Endothelial cell of coronary artery (primary cell): Measurements from ENCODE around the gene SPEM3. TPM values are rescaled to one million over a fixed set of nuclear protein-coding genes. Genes with fewer than 3 reads are reported as not detected.

ENCODE experiments used
- total RNA-seq: library from RNA; depleted of rRNA; stranded (reverse); fragments of >200 nt; gene quantifications from 2 replicates; pipeline ENCODE4 v1.2.3, GENCODE V29; 2014

SPEM3 gene
- total RNA-seq = not detected in 2 replicates

GRCh38 chr17:7428557-7428956, at the start of gene SPEM3:
TSS of gene SPEM3 (plus strand) at chr17:7428857. CDS start at chr17:7428903, 46 bp downstream.

GRCh38 chr17:7380855-7381683, 47.6 kb upstream of the SPEM3 start, which contains the start of gene TNK1:
TSS of gene TNK1 (plus strand) at chr17:7381089. CDS start at chr17:7382927, 1,838 bp downstream.

DNA sequence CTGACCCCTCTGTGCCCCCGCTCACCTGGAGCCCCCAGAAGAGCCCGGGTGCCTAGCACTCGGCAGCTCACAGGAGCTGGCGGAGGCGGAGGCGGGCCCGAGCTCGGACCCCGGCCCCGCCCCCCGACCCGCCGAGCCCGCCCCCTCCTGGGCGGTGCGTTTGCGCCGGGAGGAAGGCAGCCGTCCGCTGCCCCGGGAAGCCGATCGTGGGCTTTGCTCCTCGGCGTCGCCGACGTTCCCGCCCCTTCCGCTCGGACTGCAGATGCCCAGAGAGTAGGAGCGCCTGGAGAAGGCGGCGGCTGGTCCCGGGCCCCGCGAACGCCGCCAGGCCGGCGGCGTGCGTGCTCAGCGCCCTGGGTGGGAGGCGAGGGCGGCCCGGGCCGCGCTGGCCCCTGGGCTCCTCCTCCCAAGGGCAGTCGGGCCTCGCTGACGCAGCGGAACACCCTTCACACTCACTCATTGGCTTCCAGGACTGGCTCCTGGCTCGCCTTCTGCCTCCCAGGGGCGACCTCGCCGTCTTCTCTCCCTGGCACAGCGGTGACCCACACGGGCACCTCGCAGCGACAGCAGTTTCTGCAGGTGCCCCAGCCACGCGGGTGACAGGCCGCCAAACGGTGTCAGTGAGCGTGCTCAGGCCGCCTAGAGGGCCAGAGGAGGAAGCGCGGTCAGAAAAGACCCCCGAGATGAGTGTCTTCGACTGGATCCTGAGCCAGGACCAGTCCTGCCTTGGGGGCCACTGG, 34.0 kb upstream of the SPEM3 start, which contains the start of gene PLSCR3:
TSS of gene PLSCR3 (minus strand) at position 74 of the 740 bp plus-strand sequence. CDS start 415 bp downstream, outside the sequence.

GRCh38 chr17:7403977-7404736, 24.5 kb upstream of the SPEM3 start, which contains the start of gene TMEM256:
TSS of gene TMEM256 (minus strand) at chr17:7404097. CDS start at chr17:7404084, 13 bp downstream.

GRCh38 chr17:7407485-7408251, 21.0 kb upstream of the SPEM3 start, which contains the start of gene NLGN2:
TSS of gene NLGN2 (plus strand) at chr17:7407845. CDS start at chr17:7408256, 411 bp downstream.

GRCh38 chr17:7419819-7420610, 8.6 kb upstream of the SPEM3 start, which contains the start of gene SPEM1:
TSS of gene SPEM1 (plus strand) at chr17:7420324. CDS start at chr17:7420385, 61 bp downstream.

GRCh38 chr17:7425316-7425715, 3.3 kb upstream of the SPEM3 start, which contains the start of gene SPEM2:
TSS of gene SPEM2 (plus strand) at chr17:7425616. CDS start at chr17:7425689, 73 bp downstream.

DNA sequence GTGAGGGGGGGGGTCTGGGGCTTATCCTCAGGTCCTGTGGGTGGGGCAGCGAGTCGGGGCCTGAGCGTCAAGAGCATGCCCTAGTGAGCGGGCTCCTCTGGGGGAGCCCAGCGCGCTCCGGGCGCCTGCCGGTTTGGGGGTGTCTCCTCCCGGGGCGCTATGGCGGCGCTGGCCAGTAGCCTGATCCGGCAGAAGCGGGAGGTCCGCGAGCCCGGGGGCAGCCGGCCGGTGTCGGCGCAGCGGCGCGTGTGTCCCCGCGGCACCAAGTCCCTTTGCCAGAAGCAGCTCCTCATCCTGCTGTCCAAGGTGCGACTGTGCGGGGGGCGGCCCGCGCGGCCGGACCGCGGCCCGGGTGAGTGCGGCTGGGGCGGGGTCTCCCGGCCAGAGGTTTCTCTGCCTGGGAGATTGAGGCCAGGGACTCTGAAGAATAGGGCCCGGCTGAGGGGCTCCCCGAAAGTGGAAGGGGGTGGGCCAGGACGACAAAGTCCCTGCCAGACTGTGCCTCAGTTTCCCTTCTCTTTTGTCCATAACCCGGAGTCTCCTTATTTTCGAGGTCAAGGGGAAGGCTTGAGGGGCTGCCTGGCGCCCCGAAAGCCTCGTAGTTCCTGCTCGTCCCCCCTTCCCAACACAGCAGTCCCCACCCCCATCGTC, 10.9 kb downstream of the SPEM3 start, which contains the start of gene FGF11:
TSS of gene FGF11 (plus strand) at position 51 of the 651 bp plus-strand sequence. CDS start at position 160, 109 bp downstream.

GRCh38 chr17:7444682-7445618, 16.3 kb downstream of the SPEM3 start, which contains the start of gene CHRNB1:
TSS of gene CHRNB1 (plus strand) at chr17:7445061. CDS start at chr17:7445128, 67 bp downstream.

DNA sequence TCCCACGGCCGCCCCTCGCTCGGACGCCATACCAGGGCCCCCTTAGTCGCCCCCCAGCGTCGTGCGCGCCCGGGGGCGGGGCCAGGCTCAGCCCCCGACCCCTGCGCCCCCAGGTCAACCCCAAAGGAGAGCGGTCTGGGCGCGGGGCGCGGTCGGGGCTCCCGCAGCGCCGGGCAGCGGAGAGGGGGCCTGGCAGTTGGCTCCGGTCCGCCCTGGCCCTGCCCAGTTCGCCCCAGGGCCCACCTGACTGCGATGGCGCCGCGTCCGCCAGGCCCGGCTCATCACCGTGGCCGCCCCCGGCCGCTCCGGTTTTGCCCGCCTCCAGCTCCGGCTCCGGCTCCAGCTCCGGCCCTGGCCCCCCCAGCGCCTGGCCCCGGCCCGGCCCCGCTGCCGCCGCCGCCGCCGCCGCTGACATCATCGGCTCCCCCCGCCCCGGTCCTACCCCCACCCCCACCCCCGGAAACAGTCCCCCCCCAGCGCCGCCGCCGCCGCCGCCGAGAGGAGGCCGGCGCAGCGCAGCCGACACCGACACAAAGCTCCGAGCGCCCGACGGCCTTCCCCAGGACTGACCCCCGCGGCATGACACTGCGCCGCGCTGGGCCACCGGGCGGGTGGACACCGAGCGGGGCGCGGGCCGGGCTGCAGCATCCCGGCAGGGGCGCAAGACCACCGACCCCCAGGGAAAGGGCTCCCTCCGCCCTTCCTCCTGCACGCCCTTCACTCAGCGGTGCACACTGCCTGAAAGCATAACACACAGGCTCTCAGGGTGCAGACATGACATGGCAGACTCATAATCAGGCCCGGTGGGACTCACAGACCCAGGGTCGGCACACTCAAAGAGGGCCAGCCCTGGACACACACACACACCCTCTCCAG, 50.8 kb downstream of the SPEM3 start, which contains the start of gene ZBTB4:
TSS of gene ZBTB4 (minus strand) at position 419 of the 876 bp plus-strand sequence. CDS start 12,830 bp downstream, outside the sequence.

GRCh38 chr17:7481275-7481674, 52.6 kb downstream of the SPEM3 start, which contains the start of gene SLC35G6:
TSS of gene SLC35G6 (plus strand) at chr17:7481446. CDS start at chr17:7481517, 71 bp downstream.

Other genes starting within 250 kb of the SPEM3 start
- 9.2 TPM in 2 replicates for gene ASGR1, start 249.5 kb upstream of the SPEM3 start, total RNA-seq
- gene DLG4, start 209.0 kb upstream of the SPEM3 start, total RNA-seq = 10.3 and 23.2 TPM in 2 replicates
- 192 and 322 TPM in 2 replicates for gene ACADVL, start 208.9 kb upstream of the SPEM3 start, total RNA-seq
- 37.3 and 41.1 TPM in 2 replicates for gene DVL2, start 194.3 kb upstream of the SPEM3 start, total RNA-seq
- 37.7 and 45.1 TPM in 2 replicates for gene PHF23, start 189.4 kb upstream of the SPEM3 start, total RNA-seq
- 92.4 and 120 TPM in 2 replicates for gene GABARAP, start 186.4 kb upstream of the SPEM3 start, total RNA-seq
- 19.3 and 39.2 TPM in 2 replicates for gene CTDNEP1, start 177.1 kb upstream of the SPEM3 start, total RNA-seq
- 30.2 and 31.5 TPM in 2 replicates for gene ELP5, start 176.6 kb upstream of the SPEM3 start, total RNA-seq
- gene CLDN7, start 166.4 kb upstream of the SPEM3 start, total RNA-seq = 13.4 and 15.9 TPM in 2 replicates
- gene SLC2A4, start 147.1 kb upstream of the SPEM3 start, total RNA-seq = under 0.01 TPM in 2 replicates
- gene YBX2, start 134.2 kb upstream of the SPEM3 start, total RNA-seq = not detected in 2 replicates
- gene EIF5A, start 121.2 kb upstream of the SPEM3 start, total RNA-seq = 734 and 935 TPM in 2 replicates
- gene GPS2, start 113.5 kb upstream of the SPEM3 start, total RNA-seq = 26.1 and 27.3 TPM in 2 replicates
- gene NEURL4, start 99.5 kb upstream of the SPEM3 start, total RNA-seq = 16.6 and 24.9 TPM in 2 replicates
- 0.45 and 0.66 TPM in 2 replicates for gene ACAP1, start 92.3 kb upstream of the SPEM3 start, total RNA-seq
- gene KCTD11, start 76.7 kb upstream of the SPEM3 start, total RNA-seq = 2.2 and 3.6 TPM in 2 replicates
- not detected in 2 replicates for gene TMEM95, start 73.7 kb upstream of the SPEM3 start, total RNA-seq
- under 0.01 and 0.28 TPM in 2 replicates for gene TNK1, start 47.8 kb upstream of the SPEM3 start, total RNA-seq
- 16.8 and 23.6 TPM in 2 replicates for gene PLSCR3, start 34.3 kb upstream of the SPEM3 start, total RNA-seq
- gene TMEM256, start 24.8 kb upstream of the SPEM3 start, total RNA-seq = 86.7 and 102 TPM in 2 replicates
- gene NLGN2, start 21.0 kb upstream of the SPEM3 start, total RNA-seq = 2.9 and 5.1 TPM in 2 replicates
- gene SPEM1, start 8.5 kb upstream of the SPEM3 start, total RNA-seq = not detected in 2 replicates
- gene SPEM2, start 3.2 kb upstream of the SPEM3 start, total RNA-seq = not detected in 2 replicates
- gene TMEM102, start 6.6 kb downstream of the SPEM3 start, total RNA-seq = 5.2 and 6.0 TPM in 2 replicates
- 0.09 and 0.94 TPM in 2 replicates for gene FGF11, start 10.7 kb downstream of the SPEM3 start, total RNA-seq
- gene CHRNB1, start 16.2 kb downstream of the SPEM3 start, total RNA-seq = 4.4 and 6.6 TPM in 2 replicates
- gene ZBTB4, start 50.8 kb downstream of the SPEM3 start, total RNA-seq = 8.2 and 13.7 TPM in 2 replicates
- gene SLC35G6, start 52.6 kb downstream of the SPEM3 start, total RNA-seq = not detected in 2 replicates
- gene POLR2A, start 55.5 kb downstream of the SPEM3 start, total RNA-seq = 79.3 and 81.6 TPM in 2 replicates
- 6.1 and 10.5 TPM in 2 replicates for gene TNFSF12, start 120.2 kb downstream of the SPEM3 start, total RNA-seq
- 0.66 and 0.90 TPM in 2 replicates for gene TNFSF13, start 129.9 kb downstream of the SPEM3 start, total RNA-seq
- 86.7 and 95.7 TPM in 2 replicates for gene SENP3, start 133.1 kb downstream of the SPEM3 start, total RNA-seq
- 1.6 and 2.8 TPM in 2 replicates for gene CD68, start 150.8 kb downstream of the SPEM3 start, total RNA-seq
- 56.6 and 73.6 TPM in 2 replicates for gene MPDU1, start 155.0 kb downstream of the SPEM3 start, total RNA-seq
- gene SOX15, start 161.2 kb downstream of the SPEM3 start, total RNA-seq = 0.09 and 0.28 TPM in 2 replicates
- 33.2 and 38.3 TPM in 2 replicates for gene FXR2, start 186.0 kb downstream of the SPEM3 start, total RNA-seq
- gene SAT2, start 199.0 kb downstream of the SPEM3 start, total RNA-seq = 18.9 and 24.0 TPM in 2 replicates
- 0.18 and 0.19 TPM in 2 replicates for gene SHBG, start 201.3 kb downstream of the SPEM3 start, total RNA-seq
- gene ATP1B2, start 222.1 kb downstream of the SPEM3 start, total RNA-seq = not detected in 2 replicates